NCI-H2107 treated with DMSO at 0.1 percent for 48 hours (cell line): ENCODE results near the gene ZBTB39.
"Not testable (repeated sequence)": the region's sequence is repeated elsewhere in the genome, so short reads cannot be mapped to it uniquely, and the experiment has no call there.

ENCODE experiments used
- DNase-seq: peaks from one replicate; lab custom pipeline; 2025; ENCODE audit not compliant: unreplicated experiment; lab: John Stamatoyannopoulos, UW

ZBTB39 gene

DNA sequence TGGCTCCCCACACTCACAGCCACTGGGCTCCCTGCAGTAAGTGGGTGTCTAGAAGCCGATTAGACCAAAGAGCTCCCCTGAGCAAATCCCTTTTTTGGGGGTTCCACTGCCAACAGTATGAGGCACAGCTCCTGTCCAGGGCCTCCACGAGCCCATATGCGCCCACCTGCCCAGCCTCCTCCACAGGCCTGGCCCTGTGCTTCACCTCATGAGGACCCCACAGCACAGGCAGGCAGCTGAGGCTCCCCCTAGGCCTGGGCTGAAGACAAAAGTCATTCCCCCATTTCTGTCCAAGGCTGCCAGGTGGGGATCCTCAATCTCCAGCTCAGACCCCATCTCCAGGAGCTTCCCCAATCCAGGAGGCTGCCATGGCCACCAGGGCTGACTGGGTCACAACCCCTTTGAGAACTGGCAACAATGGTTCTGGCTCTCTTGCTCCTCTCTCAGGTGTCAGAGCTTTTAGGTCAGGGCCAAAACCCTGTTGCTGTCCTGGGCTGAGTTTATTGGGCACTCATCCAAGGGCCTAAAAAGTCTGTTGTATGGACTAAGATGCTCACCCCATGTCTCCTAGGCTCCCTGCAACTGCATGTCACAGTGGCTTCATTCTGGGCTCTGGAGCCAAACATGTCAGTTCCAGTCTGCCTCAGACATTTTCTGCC lies 23.6 kb downstream of the ZBTB39 start:
- not testable (repeated sequence) for DNase-seq

- no peak for DNase-seq
Observed at GRCh38 chr12:56980941-56981530, 25.3 kb downstream of the ZBTB39 start.

GRCh38 chr12:56980268-56980667 lies 26.1 kb downstream of the ZBTB39 start:
- DNase-seq: no peak

GRCh38 chr12:56979628-56980027 lies 26.7 kb downstream of the ZBTB39 start:
- DNase-seq: no peak

GRCh38 chr12:56978397-56979138 lies 27.8 kb downstream of the ZBTB39 start:
- DNase-seq: no peak

DNA sequence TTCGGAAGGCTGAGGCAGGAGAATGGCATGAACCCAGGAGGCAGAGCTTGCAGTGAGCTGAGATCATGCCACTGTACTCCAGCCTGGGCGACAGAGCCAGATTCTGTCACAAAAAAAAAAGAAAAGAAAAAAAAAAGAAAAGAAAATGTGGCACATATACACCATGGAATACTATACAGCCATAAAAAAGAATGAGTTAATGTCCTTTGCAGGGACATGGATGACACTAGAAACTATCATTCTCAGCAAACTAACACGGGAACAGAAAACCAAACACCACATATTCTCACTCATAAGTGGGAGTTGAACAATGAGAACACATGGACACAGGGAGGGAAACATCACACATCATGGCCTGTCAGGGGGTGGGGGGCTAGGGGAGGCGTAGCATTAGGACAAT lies 29.0 kb downstream of the ZBTB39 start:
- DNase-seq: not testable (repeated sequence)

- not testable (repeated sequence) for DNase-seq
Observed at GRCh38 chr12:56974224-56974623, 32.1 kb downstream of the ZBTB39 start.

DNA sequence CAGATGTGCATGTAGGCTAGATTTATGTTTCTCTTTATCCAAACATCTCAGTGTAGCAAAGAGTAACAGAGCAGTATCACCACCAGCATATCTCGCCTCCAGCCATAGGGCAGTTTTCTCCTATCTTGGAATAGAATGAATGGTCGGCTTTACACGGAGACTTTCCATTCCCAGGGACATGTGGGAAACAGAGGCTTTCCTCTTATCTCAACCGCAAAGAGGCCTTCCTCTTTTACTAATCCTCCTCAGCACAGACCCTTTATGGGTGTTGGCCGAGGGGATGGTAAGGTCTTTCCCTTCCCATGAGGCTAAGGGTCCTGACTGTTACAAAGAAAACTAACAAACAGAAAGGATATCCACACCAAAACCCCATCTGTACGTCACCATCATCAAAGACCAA lies 37.4 kb downstream of the ZBTB39 start:
- DNase-seq: not testable (repeated sequence)

DNA sequence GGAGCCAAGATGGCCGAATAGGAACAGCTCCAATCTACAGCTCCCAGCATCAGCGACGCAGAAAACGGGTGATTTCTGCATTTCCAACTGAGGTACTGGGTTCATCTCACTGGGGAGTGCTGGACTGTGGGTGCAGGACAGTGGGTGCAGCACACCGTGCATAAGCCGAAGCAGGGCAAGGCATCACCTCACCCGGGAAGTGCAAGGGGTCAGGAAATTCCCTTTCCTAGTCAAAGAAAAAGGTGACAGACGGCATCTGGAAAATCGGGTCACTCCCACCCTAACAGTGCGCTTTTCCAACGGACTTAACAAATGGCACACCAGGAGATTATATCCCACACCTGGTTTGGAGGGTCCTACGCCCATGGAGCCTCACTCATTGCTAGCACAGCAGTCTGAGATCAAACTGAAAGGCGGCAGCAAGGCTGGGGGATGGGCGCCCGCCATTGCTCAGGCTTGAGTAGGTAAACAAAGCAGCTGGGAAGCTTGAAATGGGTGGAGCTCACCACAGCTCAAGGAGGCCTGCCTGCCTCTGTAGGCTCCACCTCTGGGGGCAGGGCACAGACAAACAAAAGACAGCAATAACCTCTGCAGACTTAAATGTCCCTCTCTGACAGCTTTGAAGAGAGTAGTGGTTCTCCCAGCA lies 40.2 kb downstream of the ZBTB39 start:
- DNase-seq: not testable (repeated sequence)

DNA sequence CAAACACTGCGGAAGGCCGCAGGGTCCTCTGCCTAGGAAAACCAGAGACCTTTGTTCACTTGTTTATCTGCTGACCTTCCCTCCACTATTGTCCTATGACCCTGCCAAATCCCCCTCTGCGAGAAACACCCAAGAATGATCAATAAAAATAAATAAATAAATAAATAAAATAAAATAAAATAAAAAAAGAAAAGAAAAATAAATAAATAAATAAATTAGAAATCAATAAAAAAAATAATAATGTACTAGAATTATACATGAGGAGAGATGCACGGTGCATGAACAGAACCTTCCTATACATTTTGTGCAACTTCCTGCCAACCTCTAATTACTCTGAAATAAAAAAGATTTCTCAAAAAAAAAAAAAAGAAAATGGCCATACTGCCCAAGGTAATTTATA lies 41.2 kb downstream of the ZBTB39 start:
- DNase-seq: not testable (repeated sequence)

- DNase-seq: not testable (repeated sequence)
Observed at GRCh38 chr12:56963557-56963956, 42.8 kb downstream of the ZBTB39 start.

- not testable (repeated sequence) for DNase-seq
Observed at GRCh38 chr12:56962247-56962646, 44.1 kb downstream of the ZBTB39 start.

- DNase-seq: no peak
Observed at GRCh38 chr12:56958422-56958821, 47.9 kb downstream of the ZBTB39 start.

- no peak for DNase-seq
Observed at GRCh38 chr12:56957229-56958052, 48.9 kb downstream of the ZBTB39 start, which contains the start of gene RDH16. Gene RDH16 (minus strand): TSS chr12:56957608. CDS start chr12:56957462, 146 bp downstream.

DNA sequence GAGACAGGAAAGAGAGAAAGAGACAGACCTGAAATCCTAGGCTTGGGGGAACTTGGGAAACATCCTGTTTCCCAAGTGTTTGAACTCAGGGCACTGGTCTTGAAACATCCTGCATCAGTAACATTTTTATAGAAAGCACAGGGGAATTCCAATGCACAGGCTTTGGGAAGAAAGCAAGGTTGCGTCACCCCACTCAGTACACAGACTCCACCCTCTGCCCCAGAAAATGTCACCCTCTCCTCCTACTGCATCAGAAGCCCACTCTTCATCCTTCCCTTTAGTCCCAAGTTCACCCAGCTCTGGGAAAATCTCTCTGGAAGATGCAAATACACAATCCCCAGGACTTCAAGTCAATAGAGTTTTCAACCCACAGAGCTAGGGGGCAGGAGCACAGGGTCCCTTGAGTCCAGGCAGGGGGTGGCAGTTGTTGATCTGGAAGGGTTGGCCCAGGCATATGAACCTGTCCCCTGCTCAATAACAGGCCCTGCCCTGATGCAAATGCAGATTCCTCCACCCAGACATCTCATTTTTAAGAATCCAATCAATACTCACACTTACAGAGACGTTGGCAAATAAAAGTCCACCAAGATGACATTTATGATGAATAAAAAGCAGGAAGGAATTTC lies 50.6 kb downstream of the ZBTB39 start:
- DNase-seq: no peak

- DNase-seq: no peak
Observed at GRCh38 chr12:56954958-56955355, 51.4 kb downstream of the ZBTB39 start.

DNA sequence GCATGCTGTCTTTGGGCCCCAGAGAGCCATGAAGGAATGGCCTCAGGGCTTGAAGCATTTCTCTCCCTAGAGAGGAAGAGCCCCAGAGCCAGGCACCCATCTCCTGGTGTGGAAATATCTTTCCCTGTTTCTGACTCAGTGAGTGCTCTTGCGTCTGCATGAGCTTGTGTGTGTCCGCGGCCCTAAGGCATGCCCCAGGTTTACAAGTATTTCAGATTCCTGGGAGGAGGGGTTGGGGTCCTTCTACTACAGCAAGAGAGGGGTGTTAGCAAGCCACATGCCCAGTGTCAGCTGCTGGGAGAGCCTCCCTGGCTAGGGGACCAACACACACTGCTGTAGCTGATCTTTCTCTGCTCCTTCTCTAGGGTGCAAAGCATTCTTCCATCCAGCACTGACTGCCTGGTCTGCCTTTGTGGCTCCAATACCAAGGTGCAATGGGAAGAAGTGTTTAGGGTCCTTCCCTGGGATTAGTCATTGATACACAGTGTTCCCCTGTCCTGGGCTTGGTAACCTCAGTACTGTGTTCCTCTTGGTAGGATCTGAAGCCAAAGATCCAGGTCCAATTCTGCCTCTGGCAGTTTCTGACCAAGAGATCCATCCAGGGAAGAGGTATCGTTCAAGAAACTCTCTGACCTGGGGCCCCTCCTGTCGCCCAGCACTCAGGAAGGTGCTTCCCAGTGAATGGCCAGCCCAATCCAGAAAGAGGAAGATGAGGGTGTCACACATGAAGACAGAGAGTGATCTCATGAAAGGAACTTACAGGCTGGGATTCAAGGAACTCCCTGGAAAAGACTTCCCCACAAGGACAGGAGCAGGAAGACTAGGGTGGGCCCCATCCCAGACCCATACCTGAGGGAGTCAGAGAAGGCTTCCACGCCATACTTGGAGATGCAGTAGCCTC lies 52.0 kb downstream of the ZBTB39 start:
- DNase-seq: no peak

GRCh38 chr12:56953314-56953713 lies 53.0 kb downstream of the ZBTB39 start:
- DNase-seq: no peak
